Mesenteric fat pad (tissue), 1 donor: ENCODE measurements around the gene DNAL1. TPM values are rescaled to one million over a fixed set of nuclear protein-coding genes. Genes with fewer than 3 reads are reported as not detected.
"Not testable (repeated sequence)": the region's sequence is repeated elsewhere in the genome, so short reads cannot be mapped to it uniquely, and the experiment has no call there.

Experiments
- DNase-seq: peaks from one replicate; pipeline ENCODE4 v3.0.0-alpha.2; 2020; ENCODE audit warnings: low spot score
- total RNA-seq: library from RNA; stranded (reverse); fragmentation: NEBNext Ultra II Directional; extraction: Animal tissue kit (Norgen Biotek cat#: 25700); gene quantifications from one replicate; pipeline ENCODE4 v1.2.1, GENCODE V29; 2021
- donor health status: DM: yes; HTN: yes; CAD: no.

DNAL1 gene
- total RNA-seq, 1 donor from 2014 or later = 19.5 TPM

- no peak for DNase-seq
Observed at GRCh38 chr14:73696466-73697400, 51.9 kb downstream of the DNAL1 start.

GRCh38 chr14:73700325-73700724 is 55.5 kb downstream of the DNAL1 start:
- DNase-seq = no peak

- not testable (repeated sequence) for DNase-seq
Observed at GRCh38 chr14:73708076-73708475, 63.3 kb downstream of the DNAL1 start.

- no peak for DNase-seq
Observed at GRCh38 chr14:73709904-73710469, 65.2 kb downstream of the DNAL1 start.

- no peak for DNase-seq
Observed at GRCh38 chr14:73710737-73711136, 66.0 kb downstream of the DNAL1 start.

GRCh38 chr14:73712071-73712506 is 67.3 kb downstream of the DNAL1 start:
- no peak for DNase-seq

- DNase-seq = no peak
Observed at GRCh38 chr14:73712540-73713180, 67.9 kb downstream of the DNAL1 start.

- DNase-seq = no peak
Observed at GRCh38 chr14:73713206-73713802, 68.5 kb downstream of the DNAL1 start.

GRCh38 chr14:73713803-73714655 is 69.2 kb downstream of the DNAL1 start, which contains the start of gene PNMA1:
Gene PNMA1, minus strand, starts transcription at chr14:73714384. Its CDS starts 745 bp downstream, at chr14:73713639.
- peak; percentile 95 for DNase-seq

GRCh38 chr14:73714656-73715081 is 69.9 kb downstream of the DNAL1 start:
- no peak for DNase-seq

- no peak for DNase-seq
Observed at GRCh38 chr14:73715707-73716106, 70.9 kb downstream of the DNAL1 start.

GRCh38 chr14:73717266-73717665 is 72.5 kb downstream of the DNAL1 start:
- no peak for DNase-seq

GRCh38 chr14:73717711-73718417 is 73.1 kb downstream of the DNAL1 start:
- no peak for DNase-seq

GRCh38 chr14:73718418-73719251 is 73.8 kb downstream of the DNAL1 start:
- DNase-seq = peak; percentile 62

- no peak for DNase-seq
Observed at GRCh38 chr14:73719361-73719760, 74.6 kb downstream of the DNAL1 start.

GRCh38 chr14:73719791-73720190 is 75.0 kb downstream of the DNAL1 start:
- DNase-seq = no peak

- no peak for DNase-seq
Observed at GRCh38 chr14:73720636-73721035, 75.8 kb downstream of the DNAL1 start.

- DNase-seq = peak; percentile 59
Observed at GRCh38 chr14:73721101-73721821, 76.5 kb downstream of the DNAL1 start.
